Erythroblast (primary cell): ENCODE data around the gene RIPPLY1.

Source experiments
- DNase-seq, 2 experiments: peaks; one replicate each; lab custom pipeline; 2025; lab: John Stamatoyannopoulos, UW
- GATA1 ChIP-seq: IDR thresholded peaks from 2 replicates; pipeline ENCODE4 v1.6.1; 2011; ENCODE audit warnings: low read depth, mild to moderate bottlenecking, control low read depth, low read length, moderate library complexity
- POLR2A ChIP-seq: IDR thresholded peaks from 2 replicates; pipeline ENCODE4 v1.6.1; 2011; ENCODE audit warnings: mild to moderate bottlenecking, low read length

The RIPPLY1 gene

GRCh38 chrX:106903291-106903824 lies at the start of gene RIPPLY1:
Gene RIPPLY1, minus strand, starts transcription at chrX:106903341. Its CDS starts 54 bp downstream, at chrX:106903287.
- no peak for DNase-seq
- no peak for TF ChIP-seq POLR2A
- TF ChIP-seq GATA1, result no peak

GRCh38 chrX:106952538-106952937 lies 49.4 kb upstream of the RIPPLY1 start:
- DNase-seq, result no peak
- TF ChIP-seq POLR2A, result no peak
- no peak for TF ChIP-seq GATA1

DNA sequence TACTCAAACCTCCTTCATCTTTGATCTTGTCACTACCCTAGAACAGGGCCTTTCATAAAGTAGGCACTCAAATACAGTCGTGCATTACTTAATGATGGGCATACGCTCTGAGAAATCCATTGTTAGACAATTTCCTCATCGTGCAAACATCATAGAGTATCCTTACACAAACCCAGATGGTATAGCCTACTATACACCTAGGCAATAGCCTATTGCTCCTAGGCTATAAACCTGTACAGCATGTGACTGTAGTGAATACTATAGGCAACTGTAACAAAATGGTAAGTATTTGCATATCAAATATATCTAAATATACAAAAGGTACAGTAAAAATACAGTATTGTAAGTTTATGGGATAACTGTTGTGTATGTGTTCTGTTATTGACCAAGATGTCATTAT lies 48.9 kb upstream of the RIPPLY1 start:
- DNase-seq, result no peak
- TF ChIP-seq GATA1 (no peak), POLR2A (no peak)

- TF ChIP-seq GATA1, result no peak
- no peak for TF ChIP-seq POLR2A
- no peak for DNase-seq
These were observed 48.1 kb upstream of the RIPPLY1 start for GRCh38 chrX:106951230-106951629.

DNA sequence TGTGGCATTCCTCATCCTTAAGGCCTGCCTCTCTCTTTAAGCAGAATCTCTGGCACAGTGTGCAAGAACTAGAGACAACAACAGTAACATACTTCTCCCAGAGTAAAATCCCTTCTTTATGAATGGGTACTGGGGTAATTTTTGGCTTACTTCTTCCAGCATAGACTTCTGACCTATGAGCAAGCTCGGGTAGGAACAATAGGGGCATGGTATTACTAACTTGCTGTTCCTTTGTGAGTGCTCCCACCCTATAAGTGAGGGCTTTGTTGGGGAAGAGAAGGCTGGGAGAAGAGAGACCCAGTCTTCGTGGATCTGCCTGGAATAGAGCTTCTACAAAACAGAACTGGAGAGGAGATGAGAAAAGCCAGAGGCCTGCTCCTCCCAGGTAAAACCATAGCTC lies 47.2 kb upstream of the RIPPLY1 start:
- TF ChIP-seq POLR2A, result no peak
- TF ChIP-seq GATA1, result no peak
- DNase-seq, result no peak

- no peak for TF ChIP-seq GATA1
- TF ChIP-seq POLR2A, result no peak
- DNase-seq, result no peak
These were observed 46.2 kb upstream of the RIPPLY1 start for GRCh38 chrX:106949366-106949765.

DNA sequence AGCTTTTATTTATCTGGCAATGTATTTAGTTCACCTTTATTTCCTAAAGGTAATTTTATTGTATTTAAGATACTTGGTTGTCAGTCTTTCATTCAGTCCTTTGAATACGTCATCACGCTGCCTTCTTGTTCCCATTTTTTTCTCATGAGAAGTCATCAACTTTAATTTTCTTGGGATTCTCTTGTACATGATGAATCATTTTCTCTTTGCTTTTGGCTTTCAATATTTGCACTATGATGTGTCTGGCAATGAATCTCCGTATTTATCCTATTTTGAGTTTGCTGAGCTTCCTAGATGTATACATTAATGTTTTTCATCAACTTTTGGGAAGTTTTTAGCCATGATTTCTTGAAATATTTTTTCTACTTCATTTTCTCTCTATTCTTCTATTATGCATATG lies 45.5 kb upstream of the RIPPLY1 start:
- no peak for DNase-seq

GRCh38 chrX:106946464-106946863 lies 43.3 kb upstream of the RIPPLY1 start:
- TF ChIP-seq GATA1 (no peak), POLR2A (no peak)

More for the DNA sequence above, 45.5 kb upstream of the RIPPLY1 start:
- TF ChIP-seq POLR2A (no peak), GATA1 (no peak)

DNA sequence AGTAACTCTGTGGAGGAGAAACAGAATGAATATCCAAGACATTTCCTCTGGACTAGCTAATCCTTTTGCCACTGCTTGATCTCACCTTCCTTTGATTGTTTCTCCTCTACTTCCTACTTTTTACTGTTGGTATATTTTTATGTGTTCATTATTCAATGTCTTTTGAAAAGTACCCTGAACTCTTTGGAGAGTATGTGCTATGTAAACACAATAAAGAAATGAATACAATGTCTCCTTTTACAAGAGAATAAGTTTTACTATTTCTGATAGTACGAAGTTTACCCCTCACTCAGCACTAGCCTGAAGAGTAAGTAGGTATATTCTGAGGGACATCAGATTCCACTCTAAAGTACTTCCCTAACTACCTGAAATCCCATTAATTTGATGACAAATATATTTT lies 36.9 kb upstream of the RIPPLY1 start:
- no peak for DNase-seq
- TF ChIP-seq GATA1, result no peak
- TF ChIP-seq POLR2A, result no peak

More at GRCh38 chrX:106946464-106946863, 43.3 kb upstream of the RIPPLY1 start:
- DNase-seq, result no peak

DNA sequence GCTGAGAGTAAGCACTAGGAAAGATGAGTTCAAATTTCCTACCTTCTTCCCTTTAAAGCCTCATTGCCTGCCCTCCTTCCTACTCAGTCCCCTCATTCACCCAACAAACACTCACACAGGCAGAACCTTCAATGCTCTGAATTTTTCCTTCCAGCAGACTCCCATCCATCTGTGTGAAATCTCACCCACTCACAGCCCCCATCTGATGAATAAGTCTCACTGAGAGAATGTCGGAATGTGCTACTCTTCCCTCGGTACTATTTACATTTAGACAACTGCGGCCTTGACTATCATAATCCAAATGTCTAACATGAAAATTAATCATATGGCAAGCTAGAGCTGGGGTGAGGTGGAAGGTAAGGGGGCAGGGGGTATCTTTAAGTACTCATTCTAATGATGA lies 36.4 kb upstream of the RIPPLY1 start:
- no peak for DNase-seq
- TF ChIP-seq GATA1, result no peak

DNA sequence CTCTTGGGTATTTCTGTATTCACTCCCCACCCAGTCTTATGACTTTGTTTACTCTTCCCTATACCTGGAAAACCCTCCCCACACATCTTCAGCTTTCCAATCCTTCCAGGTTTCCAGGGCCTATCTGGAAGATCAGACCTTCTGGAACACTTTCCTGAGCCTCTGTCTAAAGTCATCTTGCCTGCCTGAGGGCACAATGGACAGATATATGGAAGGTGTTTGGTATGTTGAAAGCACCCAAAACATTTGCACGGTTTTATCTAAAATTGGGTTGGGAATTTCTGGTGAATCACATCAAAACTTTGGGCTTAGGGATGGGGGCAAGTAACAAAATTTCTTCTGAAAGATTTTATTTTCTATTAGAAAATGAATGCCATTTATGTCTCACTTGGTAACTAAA lies 33.1 kb upstream of the RIPPLY1 start:
- TF ChIP-seq POLR2A, result no peak
- TF ChIP-seq GATA1, result no peak
- no peak for DNase-seq

DNA sequence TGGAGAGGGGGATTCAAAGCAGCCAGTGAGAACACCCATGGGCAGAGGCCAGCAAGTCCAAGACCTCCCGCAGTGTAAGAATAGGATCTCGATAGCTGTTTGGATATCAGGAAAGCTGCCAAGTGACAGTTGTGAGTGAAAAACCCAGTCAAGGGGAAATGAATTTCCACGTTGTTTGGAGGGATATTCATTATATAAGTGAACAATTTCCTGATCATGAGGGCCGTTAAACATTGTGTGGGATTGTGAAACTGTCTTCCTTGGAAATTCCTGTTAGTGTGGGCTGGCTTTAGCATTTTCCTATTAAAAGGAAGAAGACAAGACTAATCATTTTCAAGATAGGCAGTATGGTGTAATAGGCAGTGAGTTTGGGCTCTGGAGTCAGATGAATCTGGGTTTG lies 32.0 kb upstream of the RIPPLY1 start:
- DNase-seq, result no peak
- TF ChIP-seq GATA1, result no peak
- TF ChIP-seq POLR2A, result no peak

GRCh38 chrX:106933538-106933961 lies 30.4 kb upstream of the RIPPLY1 start:
- no peak for DNase-seq
- TF ChIP-seq GATA1 (no peak), POLR2A (no peak)

GRCh38 chrX:106932960-106933537 lies 29.9 kb upstream of the RIPPLY1 start:
- TF ChIP-seq GATA1 (no peak), POLR2A (no peak)
- DNase-seq, result no peak

DNA sequence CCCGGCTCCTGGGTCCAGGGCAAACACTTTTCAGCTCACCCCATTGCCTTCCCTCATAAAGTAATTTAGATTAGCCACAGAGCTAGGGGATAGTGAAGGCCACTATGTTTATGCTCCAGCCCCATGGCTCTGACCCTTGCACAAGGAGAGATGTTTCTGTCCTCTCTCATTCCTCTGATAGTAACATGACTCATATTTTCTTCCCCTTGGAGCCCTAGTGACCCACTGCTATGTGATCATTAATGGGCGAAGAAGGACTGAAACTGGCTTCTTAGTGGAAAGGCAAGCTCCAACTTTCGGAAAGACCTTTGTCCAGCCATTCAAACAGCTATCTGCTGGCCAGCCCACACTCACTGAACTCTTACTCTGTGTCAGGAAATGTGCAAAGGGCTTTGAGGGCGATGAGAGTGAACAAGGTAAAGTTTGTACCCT lies 29.4 kb upstream of the RIPPLY1 start:
- DNase-seq, result no peak
- TF ChIP-seq POLR2A (no peak), GATA1 (no peak)
